ENCODE measurements around the gene PRSS16.
"Not testable (repeated sequence)": the region's sequence is repeated elsewhere in the genome, so short reads cannot be mapped to it uniquely, and the experiment has no call there.

Gene PRSS16, protein sequence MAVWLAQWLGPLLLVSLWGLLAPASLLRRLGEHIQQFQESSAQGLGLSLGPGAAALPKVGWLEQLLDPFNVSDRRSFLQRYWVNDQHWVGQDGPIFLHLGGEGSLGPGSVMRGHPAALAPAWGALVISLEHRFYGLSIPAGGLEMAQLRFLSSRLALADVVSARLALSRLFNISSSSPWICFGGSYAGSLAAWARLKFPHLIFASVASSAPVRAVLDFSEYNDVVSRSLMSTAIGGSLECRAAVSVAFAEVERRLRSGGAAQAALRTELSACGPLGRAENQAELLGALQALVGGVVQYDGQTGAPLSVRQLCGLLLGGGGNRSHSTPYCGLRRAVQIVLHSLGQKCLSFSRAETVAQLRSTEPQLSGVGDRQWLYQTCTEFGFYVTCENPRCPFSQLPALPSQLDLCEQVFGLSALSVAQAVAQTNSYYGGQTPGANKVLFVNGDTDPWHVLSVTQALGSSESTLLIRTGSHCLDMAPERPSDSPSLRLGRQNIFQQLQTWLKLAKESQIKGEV

DNA sequence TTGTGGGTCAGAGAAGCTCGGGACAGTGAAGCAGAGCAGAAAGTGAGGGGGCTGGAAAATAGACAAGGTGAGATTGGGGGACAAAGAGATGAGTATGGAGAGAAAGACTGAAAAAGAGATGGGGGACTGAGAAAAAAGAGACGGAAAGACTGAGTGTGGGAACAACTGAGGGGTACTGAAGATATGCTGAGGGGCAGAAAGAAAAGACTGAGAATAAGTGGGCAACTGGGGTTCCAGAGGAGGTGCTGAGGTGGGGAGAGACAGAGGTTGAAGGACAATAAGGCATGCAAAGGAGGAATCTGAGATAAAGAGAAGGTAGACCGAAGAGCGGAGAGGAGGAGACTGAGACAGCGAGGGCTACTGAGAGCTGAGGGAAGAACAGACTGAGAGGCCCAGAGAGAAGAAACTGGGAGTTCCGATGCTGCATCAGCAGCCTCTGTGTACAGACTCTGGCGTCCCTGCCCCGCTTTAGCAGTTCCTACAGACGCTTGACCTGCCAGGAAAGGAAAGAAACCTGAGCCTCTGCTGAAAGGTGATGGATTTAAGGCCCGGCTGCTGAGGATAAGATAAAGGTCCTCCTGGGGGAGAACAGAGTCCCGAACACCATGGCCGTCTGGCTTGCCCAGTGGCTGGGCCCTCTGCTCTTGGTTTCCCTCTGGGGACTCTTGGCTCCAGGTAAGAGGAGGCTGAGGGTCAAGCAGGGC lies at the start of gene PRSS16:
TSS of gene PRSS16 (plus strand) at position 569 of the 704 bp plus-strand sequence. CDS start at position 606, 37 bp downstream.
- no peak for DNase-seq

DNA sequence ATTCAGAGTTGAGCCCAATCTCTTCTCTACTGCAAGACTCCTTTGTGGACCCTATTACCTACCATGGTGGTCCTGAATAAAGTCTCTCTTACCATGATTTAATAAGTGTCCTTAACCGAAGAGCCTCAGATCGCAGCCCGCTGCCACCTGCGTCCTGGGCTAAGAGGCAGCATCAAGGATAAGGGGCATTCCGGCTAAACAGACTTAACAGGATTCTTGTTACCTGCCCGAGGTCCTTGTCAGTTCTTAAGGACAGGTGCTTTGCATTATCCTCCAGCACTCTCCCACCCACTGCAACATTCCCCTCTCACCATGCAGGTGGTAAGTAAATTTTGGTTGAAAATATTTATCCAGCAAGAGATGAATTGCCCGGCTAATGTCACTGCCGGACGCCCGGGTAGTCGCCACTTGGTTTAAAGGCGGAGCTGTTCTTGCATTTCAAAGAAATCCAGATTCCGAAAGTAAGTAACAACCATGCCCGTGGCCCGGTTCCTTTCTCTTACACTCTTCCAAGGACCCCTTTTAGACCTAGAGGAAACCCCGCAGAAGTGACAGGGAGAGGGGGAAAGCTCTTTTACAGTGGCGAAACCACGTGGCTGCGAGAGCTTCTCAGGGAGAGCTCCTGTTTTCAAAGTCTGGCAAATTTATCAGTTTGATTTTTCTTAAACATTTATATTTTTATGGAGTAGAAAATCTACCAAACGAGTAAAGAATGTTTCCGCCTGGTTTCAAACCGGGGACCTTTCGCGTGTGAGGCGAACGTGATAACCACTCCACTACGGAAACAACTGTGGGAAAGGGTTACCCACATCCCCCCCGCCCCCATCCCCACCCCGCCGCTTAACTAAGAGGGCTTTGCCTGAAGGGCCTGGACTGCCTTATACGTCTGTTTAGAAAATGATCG lies 41.9 kb upstream of the PRSS16 start:
- no peak for DNase-seq

DNA sequence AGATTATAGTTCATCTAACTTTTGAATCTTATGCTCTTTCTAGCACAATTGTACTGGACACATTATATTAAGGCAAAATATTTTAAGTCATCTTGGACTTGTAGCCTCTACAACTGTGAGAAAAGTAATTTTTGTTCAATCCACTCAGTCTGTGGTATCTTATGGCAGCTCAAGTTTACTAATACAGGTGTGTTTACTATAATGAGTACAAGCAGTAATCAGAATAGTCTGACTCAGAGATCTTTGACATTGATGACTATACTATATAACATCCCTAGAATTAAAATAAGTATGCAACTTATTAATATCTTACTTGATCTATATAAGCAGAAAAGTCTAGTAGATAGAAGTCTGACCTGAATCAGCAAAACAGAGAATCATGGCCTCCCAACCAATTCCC lies 40.7 kb upstream of the PRSS16 start:
- DNase-seq, result no peak

DNA sequence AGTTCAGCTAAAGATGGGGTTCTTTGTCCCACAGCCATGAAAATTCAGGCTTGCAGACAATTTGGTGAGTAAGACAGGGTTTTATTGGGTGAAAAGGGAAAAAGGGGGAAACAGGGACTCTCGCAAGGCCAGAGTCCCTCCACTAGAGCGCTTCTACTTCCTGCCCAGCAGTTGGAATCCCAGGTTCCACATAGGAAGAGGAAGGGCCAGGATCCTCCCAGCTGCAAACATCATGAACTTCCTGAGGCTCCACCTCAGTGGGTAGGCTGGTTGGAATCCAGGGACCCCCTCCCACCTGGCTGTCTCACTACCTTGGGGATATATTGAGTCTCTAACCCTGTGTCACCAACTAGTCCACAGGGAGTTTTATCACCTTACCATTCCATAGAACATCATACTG lies 39.5 kb upstream of the PRSS16 start:
- DNase-seq, result no peak

DNA sequence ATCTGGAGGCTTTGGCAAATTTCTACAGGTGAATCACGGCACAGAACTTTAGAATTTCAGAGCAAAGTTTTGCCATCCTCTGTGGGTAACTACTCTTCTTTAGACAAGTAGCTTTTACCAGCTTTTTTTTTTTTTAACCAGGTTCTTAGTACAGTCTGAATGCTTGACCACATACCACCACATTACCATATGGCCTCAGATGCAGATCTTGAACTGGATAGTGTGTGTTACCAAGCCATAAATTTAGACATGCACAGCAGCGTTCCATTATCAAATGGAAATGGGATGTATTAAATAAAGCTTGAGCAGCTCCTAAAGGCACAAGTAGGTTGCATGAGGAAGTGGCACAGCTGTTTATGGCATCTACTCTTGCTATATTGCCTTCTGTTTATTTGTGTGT lies 38.3 kb upstream of the PRSS16 start:
- no peak for DNase-seq

DNA sequence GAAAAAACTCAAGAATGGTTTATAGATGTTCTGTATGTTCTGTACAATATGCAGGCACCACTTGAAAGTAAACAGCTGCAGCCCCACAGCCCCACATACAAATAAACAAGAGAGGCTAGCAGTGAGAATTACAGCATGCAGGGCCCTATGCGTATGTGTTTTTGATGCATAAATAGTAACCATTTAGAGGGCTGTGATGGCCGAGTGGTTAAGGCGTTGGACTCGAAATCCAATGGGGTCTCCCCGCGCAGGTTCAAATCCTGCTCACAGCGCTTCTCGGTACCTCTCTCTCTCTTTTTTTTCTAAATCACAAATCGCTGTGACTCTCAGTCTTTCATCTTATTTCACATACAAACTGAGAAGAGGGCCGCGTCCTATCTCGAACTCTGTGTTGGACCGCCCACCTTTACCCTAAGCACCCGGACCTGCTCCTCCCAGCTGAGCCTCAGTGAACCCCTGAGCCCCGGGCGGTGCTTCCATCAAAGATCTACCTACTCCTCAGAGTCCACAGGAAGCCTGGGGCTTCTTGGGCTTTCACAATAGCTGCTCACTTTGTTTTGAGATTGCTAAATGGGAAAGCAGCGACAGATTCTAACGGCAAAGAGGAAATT lies 37.7 kb upstream of the PRSS16 start:
- no peak for DNase-seq

DNA sequence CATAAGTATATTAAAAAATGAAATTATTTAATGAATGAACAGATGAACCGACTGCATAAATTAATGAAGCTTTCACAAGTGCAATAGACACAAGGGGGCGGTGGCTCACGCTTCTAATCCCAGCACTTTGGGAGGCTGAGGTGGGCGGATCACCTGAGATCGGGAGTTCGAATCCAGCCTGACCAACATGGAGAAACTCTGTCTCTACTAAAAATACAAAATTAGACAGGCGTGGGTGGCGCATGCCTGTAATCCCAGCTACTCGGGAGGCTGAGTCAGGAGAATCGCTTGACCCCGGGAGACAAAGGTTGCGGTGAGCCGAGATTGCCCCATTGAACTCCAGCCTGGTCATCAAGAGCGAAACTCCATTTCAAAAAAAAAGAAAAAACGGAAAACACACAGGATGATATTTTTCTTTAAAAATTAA lies 34.4 kb upstream of the PRSS16 start:
- DNase-seq, result not testable (repeated sequence)

DNA sequence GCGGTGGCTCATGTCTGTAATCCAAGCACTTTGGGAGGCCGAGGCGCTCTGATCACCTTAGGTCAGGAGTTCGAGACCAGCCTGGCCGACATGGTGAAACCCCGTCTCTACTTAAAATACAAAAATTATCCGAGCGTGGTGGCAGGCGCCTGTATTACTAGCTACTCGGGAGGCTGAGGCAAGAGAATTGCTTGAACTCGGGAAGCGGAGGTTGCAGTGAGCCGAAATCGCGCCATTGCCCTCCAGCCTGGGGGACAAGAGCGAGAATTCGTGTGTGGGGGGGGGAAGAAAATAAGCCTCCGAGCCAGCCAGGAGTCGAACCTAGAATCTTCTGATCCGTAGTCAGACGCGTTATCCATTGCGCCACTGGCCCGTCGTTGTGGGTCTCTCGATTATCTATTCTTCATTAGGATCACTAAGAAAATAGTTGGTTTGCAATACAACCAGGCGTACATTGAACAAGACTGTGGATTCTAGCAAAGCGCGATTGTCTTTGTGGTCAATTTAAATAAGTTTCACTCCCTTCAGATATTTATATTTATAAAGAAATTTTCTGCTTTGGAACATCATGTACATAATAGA lies 33.9 kb upstream of the PRSS16 start:
- no peak for DNase-seq

DNA sequence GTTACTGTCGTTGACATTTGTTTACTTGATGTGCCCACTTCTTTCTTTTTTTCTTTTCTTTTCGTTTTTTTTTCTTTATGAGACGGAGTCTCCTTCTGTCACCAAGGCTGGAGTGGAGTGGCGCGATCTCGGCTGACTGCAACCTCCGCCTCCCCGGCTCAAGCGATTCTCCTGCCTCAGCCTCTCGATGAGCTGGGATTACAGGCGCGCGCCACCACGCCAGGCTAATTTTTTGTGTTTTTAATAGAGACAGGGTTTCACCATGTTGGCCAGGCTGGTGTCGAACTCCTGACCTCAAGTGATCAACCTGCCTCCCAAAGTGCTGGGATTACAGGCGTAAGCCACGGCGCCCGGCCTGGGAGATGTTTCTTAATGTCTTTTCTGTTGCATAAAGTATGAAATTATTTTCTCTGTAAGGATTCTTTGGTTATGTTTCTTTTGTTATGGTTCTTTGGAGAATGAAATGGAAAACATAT lies 33.3 kb upstream of the PRSS16 start:
- no peak for DNase-seq

DNA sequence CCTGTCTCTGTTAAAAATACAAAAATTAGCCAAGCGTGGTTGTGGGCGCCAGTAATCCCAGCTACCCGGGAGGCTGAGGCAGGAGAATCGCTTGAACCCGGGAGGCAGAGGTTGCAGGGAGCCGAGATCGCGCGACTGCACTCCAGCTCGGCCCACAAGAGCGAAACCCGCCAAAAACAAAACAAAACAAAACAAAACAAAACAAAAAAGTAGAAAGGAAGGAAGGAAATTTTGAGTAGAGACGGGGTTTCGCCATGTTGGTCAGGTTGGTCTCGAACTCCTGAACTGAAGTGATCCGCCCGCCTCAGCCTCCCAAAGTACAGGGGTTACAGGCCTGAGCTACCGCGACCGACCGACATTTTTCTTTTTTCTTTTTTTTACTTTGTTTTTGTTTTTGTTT lies 30.6 kb upstream of the PRSS16 start:
- DNase-seq, result no peak

DNA sequence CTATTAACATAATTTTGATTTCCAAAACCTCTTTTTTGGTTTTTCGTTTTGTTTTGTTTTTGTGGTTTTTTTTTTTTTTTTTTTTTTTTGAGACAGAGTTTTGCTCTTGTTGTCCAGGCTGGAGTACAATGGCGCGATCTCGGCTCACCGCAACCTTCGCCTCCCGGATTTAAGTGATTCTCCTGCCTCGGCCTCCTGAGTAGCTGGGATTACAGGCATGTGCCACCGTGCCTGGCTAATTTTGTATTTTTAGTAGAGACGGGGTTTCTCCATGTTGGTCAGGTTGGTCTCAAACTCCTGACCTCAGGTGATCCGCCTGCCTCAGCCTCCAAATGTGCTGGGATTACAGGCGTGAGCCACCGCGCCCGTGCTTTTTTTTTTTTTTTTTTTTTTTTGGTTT lies 24.5 kb upstream of the PRSS16 start:
- DNase-seq, result not testable (repeated sequence)

DNA sequence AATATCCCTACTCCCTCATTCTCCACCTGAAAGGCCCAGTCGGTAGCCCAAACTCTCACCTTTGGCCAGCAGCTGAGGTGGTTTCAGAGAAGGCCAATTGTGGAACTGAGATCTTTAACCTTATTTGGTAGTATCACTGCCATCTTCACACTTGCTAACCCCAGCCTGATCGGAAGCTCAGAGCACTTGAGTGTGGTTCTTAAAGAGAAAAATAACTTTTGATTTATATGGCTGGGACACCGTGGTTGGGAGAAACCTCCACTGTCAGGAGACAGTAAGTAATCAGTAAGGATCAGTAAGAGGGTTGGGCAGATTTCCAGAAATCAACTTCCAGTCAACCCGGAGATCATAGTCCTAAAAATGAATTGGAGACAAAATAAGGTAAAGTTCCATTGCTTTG lies 22.8 kb upstream of the PRSS16 start:
- no peak for DNase-seq

DNA sequence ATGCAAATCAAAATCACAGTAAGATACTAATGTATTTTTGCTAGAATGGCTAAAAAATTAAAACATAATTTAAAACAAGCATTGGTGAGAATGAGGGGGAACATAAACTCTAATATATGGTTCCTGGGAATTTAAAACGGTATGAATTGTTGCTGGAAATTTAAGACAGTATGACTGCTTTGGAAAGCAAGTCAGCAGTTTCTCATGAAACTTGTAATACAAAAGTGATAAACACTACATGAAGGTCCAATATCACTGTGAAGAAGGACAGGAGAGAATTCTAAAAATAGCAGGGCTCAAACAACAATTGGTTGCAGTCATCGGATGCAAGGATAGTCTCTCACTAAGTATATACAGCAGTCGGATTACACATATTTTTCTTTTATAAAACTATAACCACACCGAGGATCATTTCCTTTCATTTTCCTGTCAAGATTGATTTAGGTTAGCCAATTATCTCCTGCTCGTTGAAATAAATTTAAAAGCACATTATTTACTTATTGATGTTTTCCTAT lies 18.5 kb upstream of the PRSS16 start:
- DNase-seq, result no peak

DNA sequence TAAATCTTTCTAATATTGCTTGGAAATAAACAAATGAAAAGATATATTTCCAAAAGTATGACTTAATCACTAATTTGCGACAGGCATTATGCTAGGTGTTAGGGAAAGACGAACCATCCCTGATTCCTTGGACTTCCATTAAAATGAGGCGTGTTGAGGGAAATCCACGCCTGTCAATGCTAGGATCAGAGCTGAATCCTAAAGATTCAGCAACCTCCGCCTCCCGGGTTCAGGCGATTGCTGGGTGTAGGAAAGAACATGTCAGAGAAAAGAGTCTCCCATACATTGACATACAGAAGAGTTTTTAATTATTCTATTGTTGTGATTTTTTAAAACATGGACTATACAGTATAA lies 16.8 kb upstream of the PRSS16 start:
- no peak for DNase-seq

DNA sequence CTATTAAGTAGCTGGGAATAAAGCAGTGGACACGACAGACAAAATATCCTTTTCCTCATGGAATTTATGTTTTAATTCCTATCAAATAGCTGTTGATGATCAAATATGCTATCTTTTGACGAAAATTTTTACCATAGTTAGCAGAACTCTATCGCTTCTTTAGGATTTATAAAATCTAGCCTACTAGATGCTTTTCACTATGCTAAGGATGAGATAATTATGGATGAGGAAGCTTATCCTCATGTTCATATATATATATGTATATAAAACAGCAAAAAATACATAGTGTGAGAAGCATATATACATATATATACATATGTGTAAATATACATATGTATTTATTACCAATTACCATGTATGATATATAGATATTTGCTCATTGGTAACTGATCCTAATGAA lies 12.9 kb upstream of the PRSS16 start:
- DNase-seq, result no peak

DNA sequence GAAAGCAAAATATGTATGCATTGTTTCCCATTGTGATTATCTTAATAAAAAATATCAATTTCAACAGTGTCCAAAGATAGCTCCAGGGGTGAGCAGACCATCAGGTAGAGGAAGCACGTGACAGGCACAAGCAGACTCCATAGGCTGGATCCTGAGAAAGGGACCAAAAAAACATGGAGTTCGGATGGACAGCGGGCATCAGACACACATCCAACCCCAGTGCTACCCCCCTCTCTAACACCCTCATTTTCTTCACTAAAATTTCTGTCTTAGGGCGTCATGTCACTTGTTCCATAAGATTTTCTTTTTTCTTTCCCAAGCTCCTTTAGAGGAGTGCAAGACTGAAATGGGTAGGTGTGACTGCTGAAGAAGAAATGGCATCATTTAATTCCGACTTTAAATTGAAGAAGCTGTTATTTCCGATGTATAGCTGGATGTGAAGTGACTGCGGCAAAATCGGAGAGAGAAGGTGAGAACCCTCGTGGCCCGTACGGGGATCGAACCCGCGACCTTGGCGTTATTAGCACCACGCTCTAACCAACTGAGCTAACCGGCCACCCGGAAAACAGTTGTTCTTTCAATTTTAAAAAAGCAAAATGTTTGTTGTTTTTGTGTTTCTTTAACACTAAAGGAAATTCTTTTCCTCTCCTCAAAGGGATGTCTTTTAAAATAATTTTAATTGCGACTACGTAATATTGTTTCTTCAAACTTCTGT lies 10.3 kb upstream of the PRSS16 start:
- DNase-seq, result no peak

DNA sequence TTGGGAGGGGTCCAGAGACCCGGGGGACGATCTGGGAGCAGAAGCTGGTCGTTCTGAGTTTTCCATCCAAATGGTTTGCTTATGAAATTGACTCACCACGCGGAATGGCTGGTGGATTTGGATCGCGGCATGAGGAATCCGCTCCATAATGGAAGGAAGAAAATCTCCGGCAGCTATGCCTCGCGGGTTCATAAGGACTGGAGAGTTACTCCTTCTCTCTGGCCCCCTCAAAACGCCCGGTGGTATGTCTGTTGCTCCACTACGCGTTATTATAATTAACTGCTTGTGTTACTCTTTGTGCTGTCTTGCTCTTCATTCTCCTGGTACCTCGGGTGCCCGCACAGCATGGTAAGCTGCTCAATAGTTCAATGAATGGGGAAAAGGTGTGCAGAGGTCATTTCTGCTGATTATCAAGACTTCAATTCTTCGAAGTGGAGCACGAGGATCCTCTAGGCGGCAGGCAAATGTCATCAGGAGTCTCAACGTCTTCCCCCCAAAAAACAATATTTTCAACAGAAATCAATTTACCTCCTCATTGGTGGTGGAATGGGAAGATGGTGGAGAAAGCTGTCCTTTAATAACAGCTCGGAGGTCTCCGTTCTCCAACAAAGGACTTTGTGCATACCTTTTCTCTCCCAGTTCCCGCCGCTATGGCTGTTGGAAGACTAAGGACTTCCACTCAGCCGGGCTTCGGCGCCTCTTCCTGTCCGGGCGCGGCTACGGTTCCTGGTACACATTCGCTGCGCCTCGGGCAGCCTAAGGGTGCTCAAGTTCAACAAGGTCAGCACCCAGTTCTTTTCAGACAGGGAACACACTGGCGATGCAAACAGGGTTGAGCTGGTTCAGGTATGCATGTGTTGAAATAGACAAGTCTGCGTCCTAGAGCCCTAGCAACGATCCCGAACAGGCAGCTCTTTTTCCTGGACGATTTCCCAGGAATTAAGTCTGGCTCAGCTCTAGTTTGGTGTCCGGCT lies 9.2 kb upstream of the PRSS16 start:
- no peak for DNase-seq

DNA sequence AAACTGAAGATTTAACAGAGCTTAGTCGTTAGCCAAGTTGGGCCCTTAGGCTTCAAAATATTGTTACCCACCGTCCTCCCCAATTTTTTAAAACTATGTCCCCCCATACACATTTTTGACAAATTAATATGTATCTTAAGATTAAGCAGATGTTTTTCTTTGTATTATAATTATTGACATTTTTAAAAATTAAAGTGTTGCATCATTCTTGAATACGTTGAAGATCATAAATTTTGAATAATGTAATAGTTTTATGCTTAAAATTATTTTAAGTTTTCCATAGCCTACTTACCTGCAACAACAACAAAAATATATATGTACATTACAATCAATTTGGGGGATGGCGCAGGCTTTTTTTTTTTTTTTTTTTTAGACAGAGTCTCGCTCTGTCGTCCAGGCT lies 8.2 kb upstream of the PRSS16 start:
- no peak for DNase-seq

DNA sequence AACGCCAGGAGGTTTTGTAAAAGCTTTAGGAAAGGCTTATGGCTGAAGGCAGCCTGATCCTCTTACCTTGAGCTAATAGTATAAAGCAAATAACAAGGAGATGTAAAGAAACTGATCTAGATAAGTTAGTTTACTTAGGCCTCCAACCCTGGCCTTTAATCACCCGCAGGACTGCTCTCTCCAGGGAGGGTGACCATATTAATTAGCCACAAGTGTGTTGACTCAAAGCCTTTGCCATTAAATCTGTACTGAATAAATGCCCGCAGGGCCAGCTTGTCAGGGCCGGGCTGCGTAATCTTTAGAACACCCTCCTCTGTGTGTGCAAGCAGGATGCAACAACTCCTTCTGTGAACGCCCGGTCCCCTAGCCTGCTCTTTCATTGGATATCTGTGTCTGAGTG lies 6.1 kb upstream of the PRSS16 start:
- no peak for DNase-seq

Measured in hypothalamus (tissue), 51 donors.